Natural killer cell (primary cell): ENCODE measurements around the gene TENM3. TPM values are rescaled to one million over a fixed set of nuclear protein-coding genes. Genes with fewer than 3 reads are reported as not detected.

Experiments used
- ATAC-seq, 3 donors: fragments of 150-1000 bp in 2 of 3; fragments of 200-7000 bp in 1 of 3; cut with Tn5 transposase; 1 replicate in 1 of 3; 2 replicates in 2 of 3; pipeline ENCODE4 v1.10.0; 2021; ENCODE audit warnings: mild to moderate bottlenecking in 2 of 3, moderate library complexity in 2 of 3
- DNase-seq, 2 donors: peaks; one replicate each; pipeline versions ENCODE4 v3.0.0 to v3.0.0-alpha.2; 2013 to 2021; ENCODE audit warnings: mixed read lengths in 1 of 2
- H3K27ac ChIP-seq: one replicate; pipeline ENCODE4 v1.5.1; 2013; ENCODE audit warnings: mild to moderate bottlenecking, low read length
- H3K27me3 ChIP-seq: one replicate; pipeline ENCODE4 v1.6.1; 2013; ENCODE audit warnings: low read length; ENCODE audit not compliant: control insufficient read depth, insufficient read depth
- H3K36me3 ChIP-seq: one replicate; pipeline ENCODE4 v1.6.1; 2013; ENCODE audit warnings: low read length; ENCODE audit not compliant: control insufficient read depth, insufficient read depth
- H3K4me1 ChIP-seq: one replicate; pipeline ENCODE4 v1.6.1; 2013; ENCODE audit warnings: low read length; ENCODE audit not compliant: control insufficient read depth, insufficient read depth
- H3K4me3 ChIP-seq: one replicate; pipeline ENCODE4 v1.5.1; 2013; ENCODE audit warnings: low read length
- H3K9me3 ChIP-seq: one replicate; pipeline ENCODE4 v1.6.1; 2013; ENCODE audit warnings: low read length; ENCODE audit not compliant: control insufficient read depth, insufficient read depth
- H3K27ac Mint-ChIP-seq, 2 donors: one replicate each; pipeline ENCODE4 v1.8.0; 2022; ENCODE audit warnings: mild to moderate bottlenecking in 2 of 2, mixed read lengths in 2 of 2, moderate library complexity in 1 of 2
- H3K27me3 Mint-ChIP-seq, 2 donors: one replicate each; pipeline ENCODE4 v1.8.0; 2022; ENCODE audit warnings: low read depth in 2 of 2, mixed read lengths in 2 of 2
- H3K36me3 Mint-ChIP-seq: one replicate; pipeline ENCODE4 v1.8.0; 2022; ENCODE audit warnings: mixed read lengths
- H3K4me1 Mint-ChIP-seq, 2 donors: one replicate each; pipeline ENCODE4 v1.8.0; 2022; ENCODE audit warnings: mixed read lengths in 2 of 2
- H3K4me3 Mint-ChIP-seq: one replicate; pipeline ENCODE4 v1.8.0; 2022; ENCODE audit warnings: mild to moderate bottlenecking, moderate library complexity, mixed read lengths
- H3K9me3 Mint-ChIP-seq, 2 donors: one replicate each; pipeline ENCODE4 v1.8.0; 2022; ENCODE audit warnings: mixed read lengths in 2 of 2
- whole genome bisulfite sequencing: methylation state at CpG from one replicate; pipeline ENCODE4 v1.1.7; 2013; ENCODE audit warnings: missing lambda C conversion rate; ENCODE audit not compliant: insufficient coverage; 5-methylcytosine and 5-hydroxymethylcytosine counted together
- intact Hi-C: fragments of 100-400 bp; cut with micrococcal nuclease; formaldehyde crosslinking; loops from one replicate; pipeline ENCODE4 v1.14.2; 2022
- total RNA-seq, 4 donors: library from RNA; stranded (reverse); fragments of 120-200 nt in 1 of 4; gene quantifications; one replicate each; pipeline versions ENCODE4 v1.2.3 to v1.2.4, GENCODE V29; 2013 to 2022
- TF ChIP-seq, protein P1 (sequence below): fragments of 200-600 bp; IDR thresholded peaks from one replicate; pipeline ENCODE4 v1.8.0; 2022; ENCODE audit warnings: antibody characterized with exemption

Gene TENM3
- total RNA-seq, 3 donors from 2014 or later (not counting 1 experiment from before 2014, with no cell fraction given), result not detected

DNA sequence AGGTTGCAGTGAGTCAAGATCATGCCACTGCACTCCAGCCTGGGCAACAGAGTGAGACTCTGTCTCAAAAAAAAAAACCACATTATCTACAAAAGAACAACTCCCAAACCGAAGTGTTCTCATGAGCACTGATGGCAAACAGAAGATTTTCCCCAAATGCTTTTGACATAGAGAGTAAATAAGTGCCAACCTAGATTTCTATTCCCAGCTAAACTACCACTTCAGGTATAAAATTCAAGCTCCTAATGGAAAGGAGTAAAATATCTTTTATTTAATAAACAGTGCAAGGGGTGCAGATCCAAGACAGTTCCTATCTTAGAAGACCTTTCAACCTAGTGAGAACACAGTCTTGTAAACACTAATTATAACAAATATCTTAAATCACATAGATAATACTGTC, 170.3 kb downstream of the TENM3 start:
- Mint-ChIP-seq H3K27me3 (no peaks in the 10 kb centered on the region), H3K4me1 (no peaks in the 10 kb centered on the region), H3K36me3 (no peaks in the 10 kb centered on the region), H3K4me3 (no peak overlapping the region), H3K27ac (no peak overlapping the region), H3K9me3 (peaks cover 5% of the 10 kb centered on the region in 2 donors)
- Histone ChIP-seq H3K4me1 (no peaks in the 10 kb centered on the region), H3K27me3 (no peaks in the 10 kb centered on the region), H3K36me3 (no peaks in the 10 kb centered on the region), H3K27ac (no peak overlapping the region), H3K9me3 (no peaks in the 10 kb centered on the region), H3K4me3 (no peak overlapping the region)
- TF ChIP-seq, protein P1, sequence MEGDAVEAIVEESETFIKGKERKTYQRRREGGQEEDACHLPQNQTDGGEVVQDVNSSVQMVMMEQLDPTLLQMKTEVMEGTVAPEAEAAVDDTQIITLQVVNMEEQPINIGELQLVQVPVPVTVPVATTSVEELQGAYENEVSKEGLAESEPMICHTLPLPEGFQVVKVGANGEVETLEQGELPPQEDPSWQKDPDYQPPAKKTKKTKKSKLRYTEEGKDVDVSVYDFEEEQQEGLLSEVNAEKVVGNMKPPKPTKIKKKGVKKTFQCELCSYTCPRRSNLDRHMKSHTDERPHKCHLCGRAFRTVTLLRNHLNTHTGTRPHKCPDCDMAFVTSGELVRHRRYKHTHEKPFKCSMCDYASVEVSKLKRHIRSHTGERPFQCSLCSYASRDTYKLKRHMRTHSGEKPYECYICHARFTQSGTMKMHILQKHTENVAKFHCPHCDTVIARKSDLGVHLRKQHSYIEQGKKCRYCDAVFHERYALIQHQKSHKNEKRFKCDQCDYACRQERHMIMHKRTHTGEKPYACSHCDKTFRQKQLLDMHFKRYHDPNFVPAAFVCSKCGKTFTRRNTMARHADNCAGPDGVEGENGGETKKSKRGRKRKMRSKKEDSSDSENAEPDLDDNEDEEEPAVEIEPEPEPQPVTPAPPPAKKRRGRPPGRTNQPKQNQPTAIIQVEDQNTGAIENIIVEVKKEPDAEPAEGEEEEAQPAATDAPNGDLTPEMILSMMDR, result no peak
- intact Hi-C loops, result no loop called here
- ATAC-seq (no peak), DNase-seq (no peak)
- 90% methylated on average over 1 of the region's 1 CpG for WGBS

- Histone ChIP-seq H3K9me3 (no peaks in the 10 kb centered on the region), H3K27ac (no peak overlapping the region), H3K36me3 (no peaks in the 10 kb centered on the region), H3K27me3 (no peaks in the 10 kb centered on the region), H3K4me1 (no peaks in the 10 kb centered on the region), H3K4me3 (no peak overlapping the region)
- no peak for ATAC-seq
- Mint-ChIP-seq H3K27ac (no peak overlapping the region), H3K9me3 (peaks cover 2 to 5% of the 10 kb centered on the region in 2 donors), H3K4me3 (no peak overlapping the region), H3K27me3 (no peaks in the 10 kb centered on the region), H3K36me3 (no peaks in the 10 kb centered on the region), H3K4me1 (no peaks in the 10 kb centered on the region)
- TF ChIP-seq, protein P1, result no peak
- intact Hi-C loops, result no loop called here
- DNase-seq, result no peak
- WGBS, result 53% methylated on average over 2 of the region's 2 CpGs
Observed at GRCh38 chr4:182415116-182415515, 171.9 kb downstream of the TENM3 start.

GRCh38 chr4:182416067-182416466, 172.9 kb downstream of the TENM3 start:
- no peak for ATAC-seq
- TF ChIP-seq, protein P1, result no peak
- no CpG with 5 or more reads among the region's 1 CpG for WGBS
- intact Hi-C loops, result no loop called here
- H3K4me3 ChIP-seq, result no peak overlapping the region
- no peak overlapping the region for H3K4me3 Mint-ChIP-seq
- no peaks in the 10 kb centered on the region for H3K27me3 Mint-ChIP-seq
- no peak for DNase-seq
- no peaks in the 10 kb centered on the region for H3K4me1 ChIP-seq
- no peaks in the 10 kb centered on the region for H3K4me1 Mint-ChIP-seq
- H3K36me3 Mint-ChIP-seq, result no peaks in the 10 kb centered on the region
- no peaks in the 10 kb centered on the region for H3K27me3 ChIP-seq
- no peak overlapping the region for H3K27ac ChIP-seq
- no peaks in the 10 kb centered on the region for H3K36me3 ChIP-seq
- H3K9me3 Mint-ChIP-seq, result peaks cover 2 to 5% of the 10 kb centered on the region in 2 donors
- H3K9me3 ChIP-seq, result no peaks in the 10 kb centered on the region
- no peak overlapping the region for H3K27ac Mint-ChIP-seq

GRCh38 chr4:182418054-182418734, 175.0 kb downstream of the TENM3 start:
- no peaks in the 10 kb centered on the region for H3K4me1 Mint-ChIP-seq
- H3K9me3 Mint-ChIP-seq, result peaks cover 3 to 6% of the 10 kb centered on the region in 2 donors
- ATAC-seq (no peak), DNase-seq (no peak)
- no peak overlapping the region for H3K4me3 ChIP-seq
- H3K27ac Mint-ChIP-seq, result no peak overlapping the region
- intact Hi-C loops, result no loop called here
- no peak overlapping the region for H3K4me3 Mint-ChIP-seq
- H3K36me3 ChIP-seq, result no peaks in the 10 kb centered on the region
- no peaks in the 10 kb centered on the region for H3K36me3 Mint-ChIP-seq
- 83% methylated on average over 5 of the region's 9 CpGs for WGBS
- no peak overlapping the region for H3K27ac ChIP-seq
- H3K4me1 ChIP-seq, result no peaks in the 10 kb centered on the region
- H3K9me3 ChIP-seq, result no peaks in the 10 kb centered on the region
- TF ChIP-seq, protein P1, result no peak
- H3K27me3 Mint-ChIP-seq, result no peaks in the 10 kb centered on the region
- no peaks in the 10 kb centered on the region for H3K27me3 ChIP-seq
